ENCODE results near the gene BRSK1.
"Not testable (repeated sequence)": the region's sequence is repeated elsewhere in the genome, so short reads cannot be mapped to it uniquely, and the experiment has no call there.

Gene BRSK1

DNA sequence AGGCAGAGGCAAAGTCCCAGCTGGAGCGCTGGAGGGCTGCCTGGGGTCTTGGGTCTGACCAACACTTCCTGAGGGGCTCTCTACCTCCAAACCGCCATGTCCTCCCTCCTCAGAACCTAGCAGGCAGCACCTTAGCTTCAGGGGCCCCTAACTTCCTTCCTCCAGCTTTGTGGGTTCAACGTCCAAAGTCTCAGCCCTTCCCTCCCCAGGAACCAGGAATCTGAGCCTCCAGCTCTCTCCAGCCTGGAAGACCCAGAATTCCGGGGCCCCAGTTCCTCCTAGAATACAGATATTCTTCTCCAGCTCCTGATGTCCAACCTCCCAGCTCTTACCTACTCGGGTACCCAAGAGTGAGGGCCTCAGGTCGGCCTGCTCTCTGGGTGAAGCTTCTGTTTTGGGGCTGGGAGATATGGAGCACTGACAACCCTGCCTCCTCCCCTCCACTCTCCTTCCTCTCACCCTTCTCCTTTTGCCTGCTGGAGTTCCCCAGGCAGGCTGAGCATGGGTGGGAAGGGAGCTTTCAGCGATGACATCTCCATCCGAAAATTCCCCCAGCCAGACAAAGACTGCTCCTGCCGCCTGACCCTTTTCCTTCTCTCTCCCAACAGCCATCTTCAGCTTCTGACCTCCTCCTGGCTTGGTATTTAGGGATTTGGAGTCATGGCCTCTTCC lies 37.8 kb downstream of the BRSK1 start:
- H3K4me3 ChIP-seq, result no peak overlapping the region
- H3K27ac ChIP-seq, result no peak overlapping the region
- peaks cover 0 to 44% of the 10 kb centered on the region in 2 donors for H3K27me3 ChIP-seq
- H3K9me3 ChIP-seq, result no peaks in the 10 kb centered on the region
- H3K4me1 ChIP-seq, result no peaks in the 10 kb centered on the region
- intact Hi-C loops (cut with DNase I; ENCODE audit: low total_unique reads), result no loop called here
- TF ChIP-seq, protein P1, sequence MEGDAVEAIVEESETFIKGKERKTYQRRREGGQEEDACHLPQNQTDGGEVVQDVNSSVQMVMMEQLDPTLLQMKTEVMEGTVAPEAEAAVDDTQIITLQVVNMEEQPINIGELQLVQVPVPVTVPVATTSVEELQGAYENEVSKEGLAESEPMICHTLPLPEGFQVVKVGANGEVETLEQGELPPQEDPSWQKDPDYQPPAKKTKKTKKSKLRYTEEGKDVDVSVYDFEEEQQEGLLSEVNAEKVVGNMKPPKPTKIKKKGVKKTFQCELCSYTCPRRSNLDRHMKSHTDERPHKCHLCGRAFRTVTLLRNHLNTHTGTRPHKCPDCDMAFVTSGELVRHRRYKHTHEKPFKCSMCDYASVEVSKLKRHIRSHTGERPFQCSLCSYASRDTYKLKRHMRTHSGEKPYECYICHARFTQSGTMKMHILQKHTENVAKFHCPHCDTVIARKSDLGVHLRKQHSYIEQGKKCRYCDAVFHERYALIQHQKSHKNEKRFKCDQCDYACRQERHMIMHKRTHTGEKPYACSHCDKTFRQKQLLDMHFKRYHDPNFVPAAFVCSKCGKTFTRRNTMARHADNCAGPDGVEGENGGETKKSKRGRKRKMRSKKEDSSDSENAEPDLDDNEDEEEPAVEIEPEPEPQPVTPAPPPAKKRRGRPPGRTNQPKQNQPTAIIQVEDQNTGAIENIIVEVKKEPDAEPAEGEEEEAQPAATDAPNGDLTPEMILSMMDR (IDR thresholded peaks at IDR 0.05), result no peak
- no peak for DNase-seq
- H3K36me3 ChIP-seq, result no peaks in the 10 kb centered on the region

DNA sequence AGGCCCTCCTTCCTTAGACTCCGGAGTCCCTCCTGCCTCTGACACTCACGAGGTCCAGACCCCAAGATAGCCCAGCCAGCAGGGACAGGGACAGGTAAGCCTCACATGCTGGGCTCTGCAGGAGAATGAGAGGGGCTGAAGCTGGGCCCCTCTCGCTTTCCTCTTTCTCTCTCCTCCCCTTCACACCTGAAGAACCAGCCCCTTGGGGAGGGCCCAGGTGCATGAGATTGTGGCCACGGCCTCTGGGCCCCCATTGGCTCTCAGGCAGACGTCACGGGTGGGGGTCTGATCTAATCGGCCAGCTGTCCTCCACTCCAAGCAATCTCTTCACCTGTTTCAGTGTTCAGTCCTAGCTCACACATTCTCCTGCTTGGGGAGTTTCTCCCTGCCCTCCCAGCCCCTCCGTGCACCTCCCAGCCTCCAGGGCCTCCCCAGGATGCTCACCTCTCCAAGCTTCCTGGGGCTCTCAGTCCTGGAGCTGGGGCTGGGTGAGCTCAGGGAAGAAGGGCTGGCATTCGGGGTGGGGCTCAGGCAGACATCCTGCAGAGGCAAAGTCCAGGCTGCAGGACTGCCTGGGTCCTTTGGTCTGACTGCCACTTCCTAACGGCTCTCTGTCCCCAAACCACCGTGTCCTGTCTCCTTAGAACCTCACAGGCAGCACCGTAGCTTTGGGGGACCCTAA lies 38.5 kb downstream of the BRSK1 start:
- no peaks in the 10 kb centered on the region for H3K36me3 ChIP-seq
- no peaks in the 10 kb centered on the region for H3K9me3 ChIP-seq
- peaks cover 0 to 44% of the 10 kb centered on the region in 2 donors for H3K27me3 ChIP-seq
- H3K27ac ChIP-seq, result no peak overlapping the region
- intact Hi-C loops (cut with DNase I; ENCODE audit: low total_unique reads), result no loop called here
- TF ChIP-seq, protein P1 (IDR thresholded peaks at IDR 0.05), result no peak
- H3K4me1 ChIP-seq, result peaks cover 0 to 3% (median 0%) of the 10 kb centered on the region in 4 donors
- DNase-seq, result no peak
- H3K4me3 ChIP-seq, result no peak overlapping the region

DNA sequence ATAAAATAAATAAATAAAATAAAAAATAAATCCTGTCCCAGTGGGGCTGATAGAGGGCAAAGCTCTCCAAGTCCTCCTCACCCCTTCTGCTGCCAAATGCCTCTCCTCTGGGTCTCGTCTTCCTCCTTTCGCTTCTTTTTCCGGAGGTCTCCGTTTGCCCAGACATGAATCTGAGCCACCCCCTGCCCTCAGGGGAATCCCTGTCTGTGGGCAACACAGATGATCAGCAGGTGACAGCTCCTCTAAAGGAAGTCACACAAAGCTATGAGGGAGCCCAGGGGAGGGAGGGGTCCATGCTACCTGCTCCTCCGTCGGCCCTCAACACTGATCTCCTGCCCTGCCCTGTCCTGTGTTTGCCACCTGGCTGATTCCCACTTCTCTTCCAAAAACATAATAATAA lies 40.9 kb downstream of the BRSK1 start:
- H3K4me3 ChIP-seq, result no peak overlapping the region
- no peaks in the 10 kb centered on the region for H3K9me3 ChIP-seq
- no peak overlapping the region for H3K27ac ChIP-seq
- peaks cover 0 to 44% of the 10 kb centered on the region in 2 donors for H3K27me3 ChIP-seq
- intact Hi-C loops (cut with DNase I; ENCODE audit: low total_unique reads), result no loop called here
- DNase-seq, result no peak
- TF ChIP-seq, protein P1 (IDR thresholded peaks at IDR 0.05), result no peak
- peaks cover 0 to 8% (median 1%) of the 10 kb centered on the region in 4 donors for H3K4me1 ChIP-seq
- no peaks in the 10 kb centered on the region for H3K36me3 ChIP-seq

DNA sequence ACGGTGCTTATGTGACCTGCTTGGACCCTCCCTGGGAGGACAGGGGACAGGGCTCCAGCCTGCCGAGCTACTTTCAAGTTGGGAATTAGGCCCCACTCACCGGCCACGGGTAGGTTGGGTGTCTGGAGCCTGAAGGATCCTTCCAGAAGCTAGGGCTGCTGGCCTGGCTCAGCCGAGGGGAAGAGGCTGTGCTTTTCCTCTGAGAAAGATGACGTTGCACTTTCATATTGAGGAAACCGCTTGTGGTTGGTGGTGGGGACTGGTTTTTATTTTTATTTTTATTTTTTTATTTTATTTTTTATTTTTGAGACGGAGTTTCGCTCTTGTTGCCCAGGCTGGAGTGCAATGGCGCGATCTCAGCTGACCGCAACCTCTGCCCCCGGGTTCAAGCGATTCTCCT lies 41.4 kb downstream of the BRSK1 start, which contains the start of gene TMEM150B:
TMEM150B (minus strand) TSS at position 170 of the 400 bp plus-strand sequence. CDS start 4,305 bp downstream, outside the sequence.
- TF ChIP-seq, protein P1 (IDR thresholded peaks at IDR 0.05), result no peak

DNA sequence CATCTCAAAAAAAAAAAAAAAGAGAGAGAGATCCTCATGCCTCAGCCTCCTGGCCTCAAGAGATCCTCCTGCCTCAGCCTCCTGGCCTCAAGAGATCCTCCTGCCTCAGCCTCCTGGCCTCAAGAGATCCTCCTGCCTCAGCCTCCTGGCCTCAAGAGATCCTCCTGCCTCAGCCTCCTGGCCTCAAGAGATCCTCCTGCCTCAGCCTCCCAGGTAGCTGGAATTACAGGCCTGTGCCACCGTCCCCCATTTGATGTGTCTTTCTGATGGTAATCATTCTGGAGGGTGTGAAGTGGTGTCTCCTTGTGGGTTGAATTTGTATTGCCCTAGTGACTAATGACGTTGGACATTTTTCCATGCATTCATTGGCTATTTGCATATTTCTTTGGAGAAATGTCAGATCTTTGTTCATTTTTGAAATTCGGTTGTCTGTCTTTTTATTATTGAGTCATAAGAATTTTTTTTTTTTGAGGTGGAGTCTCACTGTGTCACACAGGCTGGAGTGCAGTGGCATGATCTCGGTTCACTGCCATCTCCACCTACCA lies 45.0 kb downstream of the BRSK1 start:
- DNase-seq; H3K36me3 ChIP-seq; H3K4me3 ChIP-seq; intact Hi-C loops (cut with DNase I; ENCODE audit: low total_unique reads); H3K27ac ChIP-seq; H3K9me3 ChIP-seq; H3K4me1 ChIP-seq: not testable (repeated sequence)
- H3K27me3 ChIP-seq, result peaks cover 0 to 27% of the 10 kb centered on the region in 2 donors

More for the DNA sequence above, 41.4 kb downstream of the BRSK1 start, which contains the start of gene TMEM150B:
- Histone ChIP-seq H3K4me3 (no peak within 1 kb of the TSS), H3K9me3 (no peaks in the 10 kb centered on the region), H3K27me3 (peaks cover 0 to 40% of the 10 kb centered on the region in 2 donors), H3K4me1 (peaks cover 0 to 8% (median 1%) of the 10 kb centered on the region in 4 donors), H3K36me3 (no peaks in the 10 kb centered on the region), H3K27ac (no peak within 1 kb of the TSS)
- intact Hi-C loops (cut with DNase I; ENCODE audit: low total_unique reads), result no loop called here
- DNase-seq, result no peak

DNA sequence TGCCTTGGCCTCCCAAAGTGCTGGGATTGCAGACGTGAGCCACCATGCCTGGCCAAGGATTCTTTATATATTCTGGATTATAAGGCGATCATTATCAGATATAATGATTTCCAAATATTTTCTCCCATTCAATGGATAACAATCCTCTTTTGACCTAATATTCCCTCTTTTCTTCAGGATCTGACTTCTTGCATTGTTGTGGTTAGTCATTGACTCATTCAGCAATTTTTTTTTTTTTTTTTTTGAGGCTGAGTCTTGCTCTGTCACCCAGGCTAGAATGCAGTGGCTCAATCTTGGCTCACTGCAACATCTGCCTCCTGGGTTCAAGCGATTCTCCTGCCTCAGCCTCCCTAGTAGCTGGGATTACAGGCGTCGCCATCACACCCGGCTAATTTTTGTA lies 46.0 kb downstream of the BRSK1 start:
- H3K4me3 ChIP-seq; H3K9me3 ChIP-seq; intact Hi-C loops (cut with DNase I; ENCODE audit: low total_unique reads); H3K27ac ChIP-seq; H3K36me3 ChIP-seq; H3K4me1 ChIP-seq; DNase-seq: not testable (repeated sequence)
- peaks cover 0 to 32% of the 10 kb centered on the region in 2 donors for H3K27me3 ChIP-seq

All from tibial artery (tissue), 4 donors.